ENCODE results near the gene LUM. TPM values are rescaled to one million over a fixed set of nuclear protein-coding genes. Genes with fewer than 3 reads are reported as not detected.

LUM gene
- total RNA-seq (10 to 100 TPM in 1 of 2 donors, 1 to 10 TPM in 1; 3.7 to 18.1 TPM), polyA plus RNA-seq (10 to 100 TPM in 1 of 2 donors, 1 to 10 TPM in 1; 9.5 to 22.3 TPM)

DNA sequence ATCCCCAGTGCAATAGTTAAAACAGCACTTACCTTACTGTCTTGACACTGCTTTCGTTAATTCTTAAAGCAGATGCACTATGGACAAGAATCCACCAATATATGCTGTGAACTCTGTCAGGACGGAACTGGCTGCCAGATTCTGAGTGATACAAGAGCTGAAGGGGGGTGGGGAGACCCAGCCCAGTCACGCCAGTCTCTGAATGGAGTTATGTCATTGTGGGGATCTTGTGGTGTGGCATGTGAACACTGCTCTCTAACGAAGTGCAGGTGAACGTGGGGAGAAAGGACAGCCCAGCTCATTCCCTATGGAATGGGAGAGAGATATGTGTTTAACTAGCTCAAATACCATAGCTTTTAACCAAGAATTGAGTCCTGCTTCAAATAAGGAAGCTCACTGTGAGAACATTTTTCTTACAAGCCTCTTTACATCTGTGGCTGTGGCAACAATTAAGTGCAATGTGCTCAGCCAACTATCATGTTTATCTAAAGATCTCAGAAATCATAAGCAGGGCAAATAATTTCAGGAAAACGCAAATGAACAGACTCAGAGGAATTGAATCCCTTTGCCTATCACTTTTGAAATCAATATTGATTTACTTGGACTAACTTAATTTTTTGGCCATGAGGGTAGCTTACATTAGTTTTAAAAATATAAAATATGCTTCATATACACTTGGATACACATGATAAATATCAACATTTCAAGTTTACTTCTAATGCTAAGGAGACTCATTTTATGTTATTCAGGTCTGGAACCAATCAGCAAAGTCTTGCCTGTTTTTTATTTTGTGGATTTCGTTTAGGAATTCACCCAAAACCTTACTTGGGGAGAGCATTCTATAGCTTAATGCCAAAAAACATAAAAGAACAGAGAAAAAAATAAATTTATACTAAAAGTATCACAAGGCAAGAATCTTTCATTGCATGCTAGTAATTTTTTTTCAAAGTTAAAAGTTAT lies at the start of gene LUM:
Gene LUM (minus strand): TSS at position 129 of the 960 bp plus-strand sequence. CDS start 2,515 bp downstream, outside the sequence.
- H3K4me3 ChIP-seq (ENCODE audit: low read depth in 1 of 3, low read length in 3 of 3): no peak within 1 kb of the TSS
- H3K27me3 ChIP-seq (ENCODE audit: control insufficient read depth in 4 of 4, insufficient read depth in 4 of 4, low read length in 3 of 4): no peaks in the 10 kb centered on the region
- DNase-seq (ENCODE audit: low spot score): no peak
- H3K9ac ChIP-seq (ENCODE audit: low read depth in 1 of 2, low read length in 2 of 2): no peak within 1 kb of the TSS
- H3K36me3 ChIP-seq (ENCODE audit: control insufficient read depth in 4 of 4, insufficient read depth in 3 of 4, low read depth in 1 of 4, low read length in 3 of 4): no peaks in the 10 kb centered on the region
- no peaks in the 10 kb centered on the region for H3K4me1 ChIP-seq (ENCODE audit: control insufficient read depth in 4 of 4, insufficient read depth in 4 of 4, low read length in 3 of 4)
- TF ChIP-seq EGR1 (IDR thresholded peaks at IDR 0.05; ENCODE audit: low read depth in 2 of 2) (no peak), FOXA1 (IDR thresholded peaks at IDR 0.05) (no peak), JUND (IDR thresholded peaks at IDR 0.05) (no peak)
- no peaks in the 10 kb centered on the region for H3K9me3 ChIP-seq (ENCODE audit: control insufficient read depth in 4 of 4, low read length in 3 of 4)
- H3K27ac ChIP-seq (ENCODE audit: low read depth in 1 of 2, low read length in 2 of 2): no peak within 1 kb of the TSS
- 37% methylated on average over 7 of the region's 7 CpGs for WGBS

DNA sequence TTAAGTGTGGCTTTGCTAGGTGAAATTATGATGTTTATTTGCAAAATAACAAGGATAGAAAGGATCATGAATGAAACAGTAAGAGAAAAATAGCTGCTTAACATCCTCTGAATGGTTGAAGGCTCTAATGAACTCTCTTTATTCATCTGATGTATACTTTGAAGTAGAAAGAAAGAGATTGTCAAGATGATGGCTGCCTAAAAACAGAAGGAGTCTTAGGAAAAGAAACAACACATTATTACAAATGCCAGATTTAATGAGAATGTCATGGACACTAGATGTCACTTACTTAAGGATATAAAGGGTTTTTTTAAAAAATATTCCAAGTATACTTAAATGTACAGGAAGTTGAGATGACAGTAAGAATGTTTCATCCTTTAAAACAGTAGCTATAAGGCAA lies 49.7 kb upstream of the LUM start:
- Histone ChIP-seq H3K27ac (ENCODE audit: low read depth in 1 of 2, low read length in 2 of 2) (no peak overlapping the region), H3K27me3 (ENCODE audit: control insufficient read depth in 4 of 4, insufficient read depth in 4 of 4, low read length in 3 of 4) (peaks cover 0 to 2% (median 0%) of the 10 kb centered on the region in 4 donors), H3K9me3 (ENCODE audit: control insufficient read depth in 4 of 4, low read length in 3 of 4) (no peaks in the 10 kb centered on the region), H3K4me1 (ENCODE audit: control insufficient read depth in 4 of 4, insufficient read depth in 4 of 4, low read length in 3 of 4) (no peaks in the 10 kb centered on the region), H3K4me3 (ENCODE audit: low read depth in 1 of 3, low read length in 3 of 3) (no peak overlapping the region), H3K36me3 (ENCODE audit: control insufficient read depth in 4 of 4, insufficient read depth in 3 of 4, low read depth in 1 of 4, low read length in 3 of 4) (no peaks in the 10 kb centered on the region), H3K9ac (ENCODE audit: low read depth in 1 of 2, low read length in 2 of 2) (no peak overlapping the region)
- TF ChIP-seq NR2F2 (IDR thresholded peaks at IDR 0.05) (no peak), HNF4A (conservative IDR thresholded peaks at IDR 0.05) (no peak), FOXA2 (IDR thresholded peaks at IDR 0.05) (no peak)
- DNase-seq (ENCODE audit: low spot score): no peak

GRCh38 chr12:91155990-91156389 lies 44.7 kb upstream of the LUM start:
- Histone ChIP-seq H3K4me3 (ENCODE audit: low read depth in 1 of 3, low read length in 3 of 3) (no peak overlapping the region), H3K9me3 (ENCODE audit: control insufficient read depth in 4 of 4, low read length in 3 of 4) (no peaks in the 10 kb centered on the region), H3K27ac (ENCODE audit: low read depth in 1 of 2, low read length in 2 of 2) (no peak overlapping the region), H3K9ac (ENCODE audit: low read depth in 1 of 2, low read length in 2 of 2) (no peak overlapping the region), H3K36me3 (ENCODE audit: control insufficient read depth in 4 of 4, insufficient read depth in 3 of 4, low read depth in 1 of 4, low read length in 3 of 4) (no peaks in the 10 kb centered on the region), H3K27me3 (ENCODE audit: control insufficient read depth in 4 of 4, insufficient read depth in 4 of 4, low read length in 3 of 4) (no peaks in the 10 kb centered on the region), H3K4me1 (ENCODE audit: control insufficient read depth in 4 of 4, insufficient read depth in 4 of 4, low read length in 3 of 4) (no peaks in the 10 kb centered on the region)
- 67% methylated on average over 2 of the region's 2 CpGs for WGBS
- DNase-seq (ENCODE audit: low spot score): no peak
- TF ChIP-seq CTCF (IDR thresholded peaks at IDR 0.05; ENCODE audit: low read depth, low read length, missing input control) (no peak), JUND (IDR thresholded peaks at IDR 0.05) (no peak), FOXA2 (IDR thresholded peaks at IDR 0.05) (no peak)

DNA sequence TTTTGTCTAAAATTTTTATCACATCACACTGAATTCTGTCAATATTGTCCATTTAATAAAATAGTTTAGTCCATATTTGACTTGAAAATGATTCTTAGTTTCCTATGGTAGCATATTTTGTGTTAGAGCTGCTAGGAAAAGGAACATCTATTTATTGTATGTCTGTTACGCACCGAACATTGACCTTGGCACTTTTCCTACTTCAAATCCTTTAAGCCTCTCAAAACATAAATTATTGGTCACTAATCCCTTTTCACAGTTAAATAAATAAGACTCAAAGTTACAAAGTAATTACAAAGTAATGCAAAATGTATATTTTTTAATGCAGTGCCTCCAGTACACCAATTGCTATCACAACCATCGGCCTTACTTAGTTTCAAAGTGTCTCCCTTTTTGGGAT lies 42.8 kb upstream of the LUM start:
- 86% methylated on average over 3 of the region's 3 CpGs for WGBS
- no peak for DNase-seq (ENCODE audit: low spot score)
- no peaks in the 10 kb centered on the region for H3K9me3 ChIP-seq (ENCODE audit: control insufficient read depth in 4 of 4, low read length in 3 of 4)
- no peak overlapping the region for H3K27ac ChIP-seq (ENCODE audit: low read depth in 1 of 2, low read length in 2 of 2)
- H3K4me1 ChIP-seq (ENCODE audit: control insufficient read depth in 4 of 4, insufficient read depth in 4 of 4, low read length in 3 of 4): no peaks in the 10 kb centered on the region
- no peak overlapping the region for H3K9ac ChIP-seq (ENCODE audit: low read depth in 1 of 2, low read length in 2 of 2)
- no peaks in the 10 kb centered on the region for H3K36me3 ChIP-seq (ENCODE audit: control insufficient read depth in 4 of 4, insufficient read depth in 3 of 4, low read depth in 1 of 4, low read length in 3 of 4)
- no peak for TF ChIP-seq YY1 (IDR thresholded peaks at IDR 0.05)
- no peak for TF ChIP-seq FOXA1 (IDR thresholded peaks at IDR 0.05)
- TF ChIP-seq, protein P1, sequence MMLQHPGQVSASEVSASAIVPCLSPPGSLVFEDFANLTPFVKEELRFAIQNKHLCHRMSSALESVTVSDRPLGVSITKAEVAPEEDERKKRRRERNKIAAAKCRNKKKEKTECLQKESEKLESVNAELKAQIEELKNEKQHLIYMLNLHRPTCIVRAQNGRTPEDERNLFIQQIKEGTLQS (IDR thresholded peaks at IDR 0.05): no peak
- no peak overlapping the region for H3K4me3 ChIP-seq (ENCODE audit: low read depth in 1 of 3, low read length in 3 of 3)
- no peaks in the 10 kb centered on the region for H3K27me3 ChIP-seq (ENCODE audit: control insufficient read depth in 4 of 4, insufficient read depth in 4 of 4, low read length in 3 of 4)

Data from liver (tissue), 9 donors.